Endothelial cell of umbilical vein (primary cell): ENCODE data around the gene LRRC39. TPM values are rescaled to one million over a fixed set of nuclear protein-coding genes. Genes with fewer than 3 reads are reported as not detected.

Source experiments
- BruUV-seq: library from RNA; stranded (reverse); fragments of 400-500 nt; replicated peaks from 2 replicates; lab custom pipeline; 2021; lab: Mats Ljungman, UMichigan
- CTCF ChIA-PET: fragments of 300-600, 350-600 bp; sonication (Branson Sonifier 250); formaldehyde crosslinking; loops from one replicate; lab custom pipeline; 2021; ENCODE audit warnings: antibody characterized with exemption, inconsistent platforms; lab: Charles Lee
- POLR2A ChIA-PET: fragments of 300-600, 350-600 bp; sonication (Branson Sonifier 250); formaldehyde crosslinking; loops from one replicate; lab custom pipeline; 2021; ENCODE audit warnings: antibody characterized with exemption, inconsistent platforms; lab: Charles Lee
- DNase-seq: peaks from one replicate; pipeline ENCODE4 v3.0.0-alpha.2; 2011; ENCODE audit warnings: low read depth, low spot score
- FAIRE-seq: peaks from 2 replicates; lab custom pipeline; 2011; peaks lifted over from hg19 to GRCh38; lab: Jason Lieb, UNC
- H2AFZ ChIP-seq: 2 replicates; pipeline ENCODE4 v1.6.0; 2012; ENCODE audit warnings: low read depth, low read length, control low read depth, inconsistent platforms
- H3K27ac ChIP-seq: 2 replicates; pipeline ENCODE4 v1.5.1; 2011; ENCODE audit warnings: low read depth, mild to moderate bottlenecking, control low read depth, low read length, moderate library complexity; ENCODE audit not compliant: insufficient read depth
- H3K27me3 ChIP-seq, 2 experiments: 2 replicates each; pipeline versions ENCODE4 v1.6.0 to v1.6.1; 2011; ENCODE audit warnings: low read length in 2 of 2, mixed read lengths in 1 of 2; ENCODE audit not compliant: control insufficient read depth in 2 of 2, insufficient read depth in 2 of 2
- H3K36me3 ChIP-seq, 2 experiments: 2 replicates in 1 of 2; 3 replicates in 1 of 2; pipeline ENCODE4 v1.5.1; 2011; ENCODE audit warnings: low read length in 2 of 2, mild to moderate bottlenecking in 1 of 2, moderate library complexity in 1 of 2; ENCODE audit not compliant: control insufficient read depth in 2 of 2, insufficient read depth in 2 of 2; ENCODE audit errors: extremely low read depth in 1 of 2
- H3K4me1 ChIP-seq: 3 replicates; pipeline ENCODE4 v1.5.1; 2011; ENCODE audit warnings: mild to moderate bottlenecking, low read length; ENCODE audit not compliant: control insufficient read depth, insufficient read depth; ENCODE audit errors: extremely low read depth
- H3K4me2 ChIP-seq: 2 replicates; pipeline ENCODE4 v1.6.1; 2011; ENCODE audit warnings: low read length, control low read depth, mixed read lengths; ENCODE audit not compliant: insufficient read depth
- H3K4me3 ChIP-seq, 3 experiments: fragments of 200-600 bp in 1 of 3; sonication (generic), shearing (Covaris generic) in 1 of 3; replicated peaks in 1 of 3; 2 replicates each; pipeline ENCODE4 v1.5.1; 2011 to 2016; ENCODE audit warnings: control low read depth in 3 of 3, low read length in 3 of 3, mild to moderate bottlenecking in 2 of 3, inconsistent platforms in 1 of 3, low read depth in 1 of 3, moderate library complexity in 1 of 3; ENCODE audit not compliant: insufficient read depth in 1 of 3
- H3K79me2 ChIP-seq: 2 replicates; pipeline ENCODE4 v1.6.0; 2012; ENCODE audit warnings: low read length, inconsistent platforms; ENCODE audit not compliant: control insufficient read depth, insufficient read depth
- H3K9ac ChIP-seq: replicated peaks from 2 replicates; pipeline ENCODE3; 2011; ENCODE audit warnings: low read length, control low read depth; ENCODE audit not compliant: insufficient read depth; ENCODE audit errors: extremely low read depth
- H3K9me1 ChIP-seq: replicated peaks from 3 replicates; pipeline ENCODE4 v1.6.0; 2011; ENCODE audit warnings: mild to moderate bottlenecking, low read length; ENCODE audit not compliant: control insufficient read depth, insufficient read depth; ENCODE audit errors: extremely low read depth
- H3K9me3 ChIP-seq: replicated peaks from 2 replicates; pipeline ENCODE4 v1.5.1; 2012; ENCODE audit warnings: low read length, inconsistent platforms; ENCODE audit not compliant: control insufficient read depth, insufficient read depth
- H4K20me1 ChIP-seq: replicated peaks from 2 replicates; pipeline ENCODE3; 2011; ENCODE audit warnings: mild to moderate bottlenecking, low read length; ENCODE audit not compliant: control insufficient read depth, insufficient read depth; ENCODE audit errors: extremely low read depth
- EZH2 ChIP-seq: IDR thresholded peaks from 2 replicates; pipeline ENCODE4 v1.6.1; 2012; ENCODE audit warnings: borderline replicate concordance, low read depth, mild to moderate bottlenecking, moderate library complexity, low read length, inconsistent platforms; ENCODE audit not compliant: severe bottlenecking
- FOS ChIP-seq: IDR thresholded peaks from 2 replicates; pipeline ENCODE4 v1.6.1; 2011; ENCODE audit warnings: mild to moderate bottlenecking, low read length, moderate library complexity, borderline replicate concordance; ENCODE audit not compliant: insufficient read depth
- GATA2 ChIP-seq: IDR thresholded peaks from 2 replicates; pipeline ENCODE4 v1.7.0; 2011; ENCODE audit warnings: low read depth, mild to moderate bottlenecking, moderate library complexity, mixed read lengths, low read length; ENCODE audit not compliant: insufficient read length, insufficient read depth
- JUN ChIP-seq: IDR thresholded peaks from 2 replicates; pipeline ENCODE4 v1.6.1; 2011; ENCODE audit warnings: borderline replicate concordance, low read depth; ENCODE audit not compliant: insufficient read length, insufficient read depth
- MYC ChIP-seq: IDR thresholded peaks from one replicate; pipeline ENCODE4 v1.6.1; 2011; ENCODE audit warnings: mild to moderate bottlenecking, low read depth, low read length
- POLR2A ChIP-seq: IDR thresholded peaks from 2 replicates; pipeline ENCODE4 v1.6.1; 2012; ENCODE audit warnings: low read depth, mild to moderate bottlenecking, control low read depth, low read length
- dilution Hi-C: fragments of 300-500 bp; cut with MboI; formaldehyde crosslinking; loops from one replicate; pipeline ENCODE4 v1.15.0; 2019; ENCODE audit warnings: low sequenced_read_pairs; ENCODE audit not compliant: extremely low pct_ligation_motif_present
- intact Hi-C: fragments of 100-400 bp; cut with micrococcal nuclease; formaldehyde crosslinking; loops from one replicate; pipeline ENCODE4 v1.10.0; 2022
- polyA plus RNA-seq, 4 experiments: library from polyadenylated mRNA; depleted of rRNA in 3 of 4; stranded (reverse) in 3 of 4; unstranded in 1 of 4; fragments of >200 nt; gene quantifications; 2 replicates each; pipeline versions ENCODE4 v1.2.1 to v1.2.3, GENCODE V29; 2011 to 2012; ENCODE audit warnings: missing spikeins in 1 of 4
- total RNA-seq: library from RNA; stranded (reverse); gene quantifications from 2 replicates; pipeline ENCODE4 v1.2.3, GENCODE V29; 2021
- TF ChIP-seq, protein P1 (sequence below), 2 donors: IDR thresholded peaks; 1 replicate in 1 of 2; 2 replicates in 1 of 2; pipeline ENCODE4 v1.5.1; 2011; ENCODE audit warnings: low read length in 2 of 2, mild to moderate bottlenecking in 2 of 2, moderate library complexity in 2 of 2, control low read depth in 1 of 2, inconsistent platforms in 1 of 2, low read depth in 1 of 2; ENCODE audit not compliant: insufficient read depth in 1 of 2; ENCODE audit errors: extremely low read depth in 1 of 2
- TF ChIP-seq, protein P2 (sequence below): IDR thresholded peaks from 2 replicates; pipeline ENCODE4 v1.6.1; 2011; ENCODE audit not compliant: insufficient read depth, insufficient read length

The LRRC39 gene
- total and polyA plus RNA-seq, 2 donors (not counting 3 experiments of a cell fraction or from before 2014, with no cell fraction given) = 0.40 to 0.65 TPM

DNA sequence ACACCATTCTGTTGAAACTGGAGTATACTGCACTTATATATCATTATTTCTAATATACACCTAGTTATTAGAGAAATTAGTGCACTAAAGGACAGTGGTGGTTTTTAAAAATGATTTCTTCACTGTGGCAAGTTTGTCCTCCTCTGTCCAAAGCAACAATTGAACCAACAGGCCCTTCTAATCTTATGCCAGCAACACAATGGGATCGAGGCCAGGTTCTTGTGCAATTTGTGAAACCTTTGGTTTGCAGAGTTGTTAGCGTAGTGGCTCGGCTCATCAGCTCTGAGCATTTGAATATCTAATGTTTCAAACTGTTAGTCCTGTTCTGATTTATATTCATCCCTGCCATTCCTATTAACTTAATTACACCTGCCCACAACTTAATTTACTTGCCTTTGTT lies 9.9 kb upstream of the LRRC39 start:
- no peaks in the 10 kb centered on the region for H3K9me3 ChIP-seq
- H3K36me3 ChIP-seq = no peaks in the 10 kb centered on the region
- DNase-seq (no peak), FAIRE-seq (no peak)
- H2AFZ ChIP-seq = no peak overlapping the region
- ChIA-PET POLR2A (no interaction called here), CTCF (interaction anchor here (1.1 kb wide), 1 partner anchor 12 kb away, joined by 3 read pairs; no protein-coding TSS in a partner anchor)
- BruUV-seq = no TSS peak
- no peaks in the 10 kb centered on the region for H3K4me1 ChIP-seq
- no peak overlapping the region for H3K4me2 ChIP-seq
- no peak overlapping the region for H3K4me3 ChIP-seq
- TF ChIP-seq GATA2 (no peak), MYC (no peak), JUN (no peak), EZH2 (no peak), FOS (no peak), POLR2A (no peak)
- TF ChIP-seq, protein P1, sequence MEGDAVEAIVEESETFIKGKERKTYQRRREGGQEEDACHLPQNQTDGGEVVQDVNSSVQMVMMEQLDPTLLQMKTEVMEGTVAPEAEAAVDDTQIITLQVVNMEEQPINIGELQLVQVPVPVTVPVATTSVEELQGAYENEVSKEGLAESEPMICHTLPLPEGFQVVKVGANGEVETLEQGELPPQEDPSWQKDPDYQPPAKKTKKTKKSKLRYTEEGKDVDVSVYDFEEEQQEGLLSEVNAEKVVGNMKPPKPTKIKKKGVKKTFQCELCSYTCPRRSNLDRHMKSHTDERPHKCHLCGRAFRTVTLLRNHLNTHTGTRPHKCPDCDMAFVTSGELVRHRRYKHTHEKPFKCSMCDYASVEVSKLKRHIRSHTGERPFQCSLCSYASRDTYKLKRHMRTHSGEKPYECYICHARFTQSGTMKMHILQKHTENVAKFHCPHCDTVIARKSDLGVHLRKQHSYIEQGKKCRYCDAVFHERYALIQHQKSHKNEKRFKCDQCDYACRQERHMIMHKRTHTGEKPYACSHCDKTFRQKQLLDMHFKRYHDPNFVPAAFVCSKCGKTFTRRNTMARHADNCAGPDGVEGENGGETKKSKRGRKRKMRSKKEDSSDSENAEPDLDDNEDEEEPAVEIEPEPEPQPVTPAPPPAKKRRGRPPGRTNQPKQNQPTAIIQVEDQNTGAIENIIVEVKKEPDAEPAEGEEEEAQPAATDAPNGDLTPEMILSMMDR (IDR thresholded peaks at IDR 0.05; ENCODE audit: extremely low read depth in 1 of 2, insufficient read depth in 1 of 2, low read depth in 1 of 2, low read length in 2 of 2) = no peak
- TF ChIP-seq, protein P2, sequence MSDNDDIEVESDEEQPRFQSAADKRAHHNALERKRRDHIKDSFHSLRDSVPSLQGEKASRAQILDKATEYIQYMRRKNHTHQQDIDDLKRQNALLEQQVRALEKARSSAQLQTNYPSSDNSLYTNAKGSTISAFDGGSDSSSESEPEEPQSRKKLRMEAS = no peak
- dilution Hi-C loops (no loop called here), intact Hi-C loops (no loop called here)
- no peak overlapping the region for H3K9ac ChIP-seq
- H3K27ac ChIP-seq = no peak overlapping the region
- no peaks in the 10 kb centered on the region for H3K79me2 ChIP-seq
- H3K27me3 ChIP-seq = no peaks in the 10 kb centered on the region
- H4K20me1 ChIP-seq = no peaks in the 10 kb centered on the region
- H3K9me1 ChIP-seq = no peaks in the 10 kb centered on the region
